Astrocyte of the hippocampus (primary cell): ENCODE measurements around the gene SND1.
A peak's percentile ranks its signal among the peaks of the same experiment; 100 is the strongest.

ENCODE experiments used
- DNase-seq: peaks from one replicate; pipeline ENCODE4 v3.0.0; 2011; ENCODE audit warnings: low read depth, low spot score

The SND1 gene

GRCh38 chr7:127766831-127767459 is 115.0 kb downstream of the SND1 start:
- no peak for DNase-seq

- peak; percentile 46 for DNase-seq
Observed at GRCh38 chr7:127768241-127768640, 116.2 kb downstream of the SND1 start.

- DNase-seq: no peak
Observed at GRCh38 chr7:127769137-127769536, 117.1 kb downstream of the SND1 start.

- DNase-seq: peak; percentile 56
Observed at GRCh38 chr7:127769696-127770400, 117.9 kb downstream of the SND1 start.

GRCh38 chr7:127770885-127771284 is 118.9 kb downstream of the SND1 start:
- DNase-seq: no peak

- DNase-seq: no peak
Observed at GRCh38 chr7:127771707-127772106, 119.7 kb downstream of the SND1 start.

- DNase-seq: peak; percentile 93
Observed at GRCh38 chr7:127776776-127777386, 124.9 kb downstream of the SND1 start.

- DNase-seq: no peak
Observed at GRCh38 chr7:127780489-127780888, 128.5 kb downstream of the SND1 start.

- DNase-seq: no peak
Observed at GRCh38 chr7:127781081-127781480, 129.1 kb downstream of the SND1 start.

- no peak for DNase-seq
Observed at GRCh38 chr7:127782075-127782474, 130.1 kb downstream of the SND1 start.

GRCh38 chr7:127782654-127783559 is 130.9 kb downstream of the SND1 start:
- no peak for DNase-seq

- DNase-seq: peak; percentile 30
Observed at GRCh38 chr7:127786184-127786583, 134.2 kb downstream of the SND1 start.

GRCh38 chr7:127789031-127789430 is 137.0 kb downstream of the SND1 start:
- no peak for DNase-seq

GRCh38 chr7:127791446-127792189 is 139.6 kb downstream of the SND1 start:
- DNase-seq: no peak

- DNase-seq: no peak
Observed at GRCh38 chr7:127792528-127793342, 140.7 kb downstream of the SND1 start.

- no peak for DNase-seq
Observed at GRCh38 chr7:127793582-127793981, 141.6 kb downstream of the SND1 start.

- DNase-seq: no peak
Observed at GRCh38 chr7:127794136-127794535, 142.1 kb downstream of the SND1 start.

GRCh38 chr7:127794551-127794950 is 142.6 kb downstream of the SND1 start:
- no peak for DNase-seq

- peak; percentile 46 for DNase-seq
Observed at GRCh38 chr7:127798023-127798422, 146.0 kb downstream of the SND1 start.

GRCh38 chr7:127798769-127799372 is 146.9 kb downstream of the SND1 start:
- DNase-seq: no peak
